ENCODE data around the gene IL18BP. TPM values are rescaled to one million over a fixed set of nuclear protein-coding genes. Genes with fewer than 3 reads are reported as not detected.

IL18BP gene
- total and polyA plus RNA-seq, 2 experiments from 2014 or later, result 2.2 to 2.8 TPM

- 45% methylated on average over 2 of the region's 2 CpGs for WGBS (ENCODE audit: low lambda C conversion rate, missing lambda C conversion rate)
- no peaks in the 10 kb centered on the region for H3K9me2 ChIP-seq (replicated peaks; ENCODE audit: insufficient read depth)
- no peaks in the 10 kb centered on the region for H3K9me3 ChIP-seq (ENCODE audit: low read depth)
- no peak overlapping the region for H3K4me3 ChIP-seq
- no peak for DNase-seq (ENCODE audit: low spot score)
- no peak overlapping the region for H2AFZ ChIP-seq
- H3K36me3 ChIP-seq (replicated peaks; ENCODE audit: insufficient read depth, low read depth), result no peaks in the 10 kb centered on the region
- no peaks in the 10 kb centered on the region for H4K20me1 ChIP-seq (ENCODE audit: insufficient read depth, poor library complexity, severe bottlenecking)
- no peak for TF ChIP-seq CTCF (IDR thresholded peaks at IDR 0.05; ENCODE audit: poor library complexity)
- TF ChIP-seq EZH2phosphoT487 (IDR thresholded peaks at IDR 0.05; ENCODE audit: low read depth, severe bottlenecking, unreplicated experiment), result no peak
- no peak for TF ChIP-seq EZH2 (IDR thresholded peaks at IDR 0.05; ENCODE audit: borderline replicate concordance)
- no peak overlapping the region for H3K27ac ChIP-seq
- no peaks in the 10 kb centered on the region for H3K27me3 ChIP-seq
- no peaks in the 10 kb centered on the region for H3K79me2 ChIP-seq
- H3K4me1 ChIP-seq (ENCODE audit: insufficient read depth), result no peaks in the 10 kb centered on the region
- H3K4me2 ChIP-seq, result no peak overlapping the region
Measured at GRCh38 chr11:71999362-71999761, 653 bp downstream of the IL18BP start.

GRCh38 chr11:71999798-72000197 lies 1.1 kb downstream of the IL18BP start:
- Histone ChIP-seq H3K27me3 (no peaks in the 10 kb centered on the region), H3K9me3 (ENCODE audit: low read depth) (no peaks in the 10 kb centered on the region), H3K36me3 (replicated peaks; ENCODE audit: insufficient read depth, low read depth) (no peaks in the 10 kb centered on the region), H3K4me2 (no peak overlapping the region), H3K27ac (no peak overlapping the region), H3K4me1 (ENCODE audit: insufficient read depth) (no peaks in the 10 kb centered on the region), H4K20me1 (ENCODE audit: insufficient read depth, poor library complexity, severe bottlenecking) (no peaks in the 10 kb centered on the region), H2AFZ (no peak overlapping the region), H3K4me3 (no peak overlapping the region), H3K9me2 (replicated peaks; ENCODE audit: insufficient read depth) (no peaks in the 10 kb centered on the region), H3K79me2 (no peaks in the 10 kb centered on the region)
- 76% methylated on average over 8 of the region's 8 CpGs for WGBS (ENCODE audit: low lambda C conversion rate, missing lambda C conversion rate)
- no peak for DNase-seq (ENCODE audit: low spot score)
- TF ChIP-seq EZH2 (IDR thresholded peaks at IDR 0.05; ENCODE audit: borderline replicate concordance) (no peak), EZH2phosphoT487 (IDR thresholded peaks at IDR 0.05; ENCODE audit: low read depth, severe bottlenecking, unreplicated experiment) (no peak), CTCF (IDR thresholded peaks at IDR 0.05; ENCODE audit: poor library complexity) (no peak)

- TF ChIP-seq EZH2 (IDR thresholded peaks at IDR 0.05; ENCODE audit: borderline replicate concordance), result no peak
- TF ChIP-seq EZH2phosphoT487 (IDR thresholded peaks at IDR 0.05; ENCODE audit: low read depth, severe bottlenecking, unreplicated experiment), result no peak
- no peak for TF ChIP-seq CTCF (IDR thresholded peaks at IDR 0.05; ENCODE audit: poor library complexity)
- over 99% methylated on average over 10 of the region's 10 CpGs for WGBS (ENCODE audit: low lambda C conversion rate, missing lambda C conversion rate)
- Histone ChIP-seq H3K4me3 (no peak overlapping the region), H3K9me3 (ENCODE audit: low read depth) (no peaks in the 10 kb centered on the region), H3K79me2 (no peaks in the 10 kb centered on the region), H3K4me2 (no peak overlapping the region), H4K20me1 (ENCODE audit: insufficient read depth, poor library complexity, severe bottlenecking) (peaks cover under 1% of the 10 kb centered on the region), H2AFZ (no peak overlapping the region), H3K9me2 (replicated peaks; ENCODE audit: insufficient read depth) (no peaks in the 10 kb centered on the region), H3K27ac (no peak overlapping the region), H3K27me3 (no peaks in the 10 kb centered on the region), H3K4me1 (ENCODE audit: insufficient read depth) (no peaks in the 10 kb centered on the region), H3K36me3 (replicated peaks; ENCODE audit: insufficient read depth, low read depth) (no peaks in the 10 kb centered on the region)
- DNase-seq (ENCODE audit: low spot score), result no peak
Measured at GRCh38 chr11:72000202-72000867, 1.6 kb downstream of the IL18BP start.

All from hepatocyte (in vitro differentiated cells).